A673 (cell line): ENCODE data around the gene NRP2. TPM values are rescaled to one million over a fixed set of nuclear protein-coding genes. Genes with fewer than 3 reads are reported as not detected.

ENCODE experiments used
- BruUV-seq: library from RNA; stranded (reverse); fragments of 400-500 nt; replicated peaks from 2 replicates; lab custom pipeline; 2021; lab: Mats Ljungman, UMichigan
- CTCF ChIA-PET: fragments of 300-600 bp; sonication (Branson Sonifier 250); formaldehyde crosslinking; loops from one replicate; lab custom pipeline; 2022; ENCODE audit warnings: antibody characterized with exemption; lab: Charles Lee
- POLR2A ChIA-PET: fragments of 300-600 bp; sonication (Branson Sonifier 250); formaldehyde crosslinking; loops from one replicate; lab custom pipeline; 2022; ENCODE audit warnings: antibody characterized with exemption; ENCODE audit not compliant: low non-redundant PET; lab: Charles Lee
- DNase-seq: peaks from one replicate; pipeline ENCODE4 v3.0.0-alpha.2; 2015; ENCODE audit warnings: low spot score
- H3K27ac ChIP-seq: fragments of 200-600 bp; sonication (generic); 2 replicates; pipeline ENCODE4 v1.5.1; 2016; ENCODE audit warnings: mixed run types, low read depth, mild to moderate bottlenecking, mixed read lengths, antibody characterized with exemption, low read length; ENCODE audit not compliant: poor library complexity, severe bottlenecking
- H3K27me3 ChIP-seq: fragments of 200-600 bp; sonication (generic); replicated peaks from 2 replicates; pipeline ENCODE4 v1.6.1; 2017; ENCODE audit warnings: mixed run types, low read depth, mild to moderate bottlenecking, mixed read lengths, antibody characterized with exemption, low read length; ENCODE audit not compliant: insufficient read depth, poor library complexity
- H3K36me3 ChIP-seq: fragments of 200-600 bp; sonication (generic); 2 replicates; pipeline ENCODE4 v1.6.1; 2016; ENCODE audit warnings: mixed run types, mild to moderate bottlenecking, mixed read lengths, antibody characterized with exemption, low read length; ENCODE audit not compliant: insufficient read depth, poor library complexity, severe bottlenecking
- H3K4me1 ChIP-seq: fragments of 200-600 bp; sonication (generic); 2 replicates; pipeline ENCODE4 v1.6.1; 2017; ENCODE audit warnings: mixed run types, mild to moderate bottlenecking, mixed read lengths, antibody characterized with exemption, low read length; ENCODE audit not compliant: insufficient read depth, poor library complexity, severe bottlenecking
- H3K4me3 ChIP-seq: fragments of 200-600 bp; sonication (generic); 2 replicates; pipeline ENCODE4 v1.5.1; 2016; ENCODE audit warnings: low read depth, mixed run types, mild to moderate bottlenecking, mixed read lengths, low read length; ENCODE audit not compliant: poor library complexity, severe bottlenecking
- H3K9me3 ChIP-seq: fragments of 200-600 bp; sonication (generic); 2 replicates; pipeline ENCODE4 v1.6.1; 2016; ENCODE audit warnings: mixed run types, low read depth, mild to moderate bottlenecking, mixed read lengths, antibody characterized with exemption, low read length; ENCODE audit not compliant: poor library complexity, severe bottlenecking
- EZH2 ChIP-seq: fragments of 200-600 bp; sonication (generic); IDR thresholded peaks from 2 replicates; pipeline ENCODE4 v1.6.1; 2017; ENCODE audit warnings: borderline replicate concordance, low read depth, mild to moderate bottlenecking, mixed read lengths, antibody characterized with exemption, low read length; ENCODE audit not compliant: poor library complexity, severe bottlenecking
- intact Hi-C: fragments of 100-400 bp; cut with micrococcal nuclease; formaldehyde crosslinking; loops from one replicate; pipeline ENCODE4 v1.10.0; 2022; ENCODE audit not compliant: unreplicated experiment
- total RNA-seq: library from RNA; stranded (reverse); gene quantifications from 2 replicates; pipeline ENCODE4 v1.2.3, GENCODE V29; 2021
- TF ChIP-seq, protein P1 (sequence below): fragments of 300-800, 200-600 bp; sonication (generic); conservative IDR thresholded peaks from 2 replicates; pipeline ENCODE4 v1.5.1; 2017; ENCODE audit warnings: low read depth, mild to moderate bottlenecking, antibody characterized with exemption, low read length, moderate library complexity, mixed read lengths

The NRP2 gene
- total RNA-seq, 1 experiment from 2014 or later = 4.0 TPM

GRCh38 chr2:205661281-205661680 is 21.0 kb upstream of the NRP2 start:
- Histone ChIP-seq H3K4me3 (no peak overlapping the region), H3K9me3 (no peaks in the 10 kb centered on the region), H3K27ac (no peak overlapping the region), H3K36me3 (no peaks in the 10 kb centered on the region), H3K4me1 (peaks cover 7% of the 10 kb centered on the region), H3K27me3 (no peaks in the 10 kb centered on the region)
- no TSS peak for BruUV-seq
- CTCF ChIA-PET = no interaction called here
- intact Hi-C loops = no loop called here
- POLR2A ChIA-PET = no interaction called here
- TF ChIP-seq, protein P1, sequence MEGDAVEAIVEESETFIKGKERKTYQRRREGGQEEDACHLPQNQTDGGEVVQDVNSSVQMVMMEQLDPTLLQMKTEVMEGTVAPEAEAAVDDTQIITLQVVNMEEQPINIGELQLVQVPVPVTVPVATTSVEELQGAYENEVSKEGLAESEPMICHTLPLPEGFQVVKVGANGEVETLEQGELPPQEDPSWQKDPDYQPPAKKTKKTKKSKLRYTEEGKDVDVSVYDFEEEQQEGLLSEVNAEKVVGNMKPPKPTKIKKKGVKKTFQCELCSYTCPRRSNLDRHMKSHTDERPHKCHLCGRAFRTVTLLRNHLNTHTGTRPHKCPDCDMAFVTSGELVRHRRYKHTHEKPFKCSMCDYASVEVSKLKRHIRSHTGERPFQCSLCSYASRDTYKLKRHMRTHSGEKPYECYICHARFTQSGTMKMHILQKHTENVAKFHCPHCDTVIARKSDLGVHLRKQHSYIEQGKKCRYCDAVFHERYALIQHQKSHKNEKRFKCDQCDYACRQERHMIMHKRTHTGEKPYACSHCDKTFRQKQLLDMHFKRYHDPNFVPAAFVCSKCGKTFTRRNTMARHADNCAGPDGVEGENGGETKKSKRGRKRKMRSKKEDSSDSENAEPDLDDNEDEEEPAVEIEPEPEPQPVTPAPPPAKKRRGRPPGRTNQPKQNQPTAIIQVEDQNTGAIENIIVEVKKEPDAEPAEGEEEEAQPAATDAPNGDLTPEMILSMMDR = no peak
- no peak for TF ChIP-seq EZH2
- no peak for DNase-seq

GRCh38 chr2:205662206-205662965 is 19.9 kb upstream of the NRP2 start:
- no TSS peak for BruUV-seq
- DNase-seq = no peak
- intact Hi-C loops = no loop called here
- TF ChIP-seq, protein P1 = no peak
- TF ChIP-seq EZH2 = no peak
- POLR2A ChIA-PET = no interaction called here
- H3K4me3 ChIP-seq = no peak overlapping the region
- no peaks in the 10 kb centered on the region for H3K9me3 ChIP-seq
- H3K27ac ChIP-seq = no peak overlapping the region
- H3K4me1 ChIP-seq = peaks cover 7% of the 10 kb centered on the region
- no peaks in the 10 kb centered on the region for H3K36me3 ChIP-seq
- no peaks in the 10 kb centered on the region for H3K27me3 ChIP-seq
- CTCF ChIA-PET = no interaction called here

GRCh38 chr2:205665791-205666190 is 16.5 kb upstream of the NRP2 start:
- CTCF ChIA-PET = no interaction called here

More at GRCh38 chr2:205665791-205666190, 16.5 kb upstream of the NRP2 start:
- no peaks in the 10 kb centered on the region for H3K9me3 ChIP-seq
- no peaks in the 10 kb centered on the region for H3K36me3 ChIP-seq
- no TSS peak for BruUV-seq
- H3K4me3 ChIP-seq = no peak overlapping the region
- POLR2A ChIA-PET = no interaction called here
- DNase-seq = no peak
- intact Hi-C loops = no loop called here
- TF ChIP-seq EZH2 = no peak
- TF ChIP-seq, protein P1 = no peak
- no peak overlapping the region for H3K27ac ChIP-seq
- H3K4me1 ChIP-seq = peaks cover 3% of the 10 kb centered on the region
- H3K27me3 ChIP-seq = no peaks in the 10 kb centered on the region
